Fibroblast of skin of back (primary cell): ENCODE results near the gene CARD18. TPM values are rescaled to one million over a fixed set of nuclear protein-coding genes. Genes with fewer than 3 reads are reported as not detected.

Source experiments
- DNase-seq: peaks from one replicate; pipeline ENCODE4 v3.0.0-alpha.2; 2013
- polyA plus RNA-seq, 2 experiments: library from polyadenylated mRNA; unstranded; fragments of 120-200 nt; gene quantifications; one replicate each; pipeline ENCODE4 v1.2.1, GENCODE V29; 2013; ENCODE audit not compliant: insufficient read length in 2 of 2

CARD18 gene, protein sequence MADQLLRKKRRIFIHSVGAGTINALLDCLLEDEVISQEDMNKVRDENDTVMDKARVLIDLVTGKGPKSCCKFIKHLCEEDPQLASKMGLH
- polyA plus RNA-seq (2013, experiment 1 of 2; ENCODE audit: insufficient read length) = not detected
- not detected for polyA plus RNA-seq (2013, experiment 2 of 2; ENCODE audit: insufficient read length)

DNA sequence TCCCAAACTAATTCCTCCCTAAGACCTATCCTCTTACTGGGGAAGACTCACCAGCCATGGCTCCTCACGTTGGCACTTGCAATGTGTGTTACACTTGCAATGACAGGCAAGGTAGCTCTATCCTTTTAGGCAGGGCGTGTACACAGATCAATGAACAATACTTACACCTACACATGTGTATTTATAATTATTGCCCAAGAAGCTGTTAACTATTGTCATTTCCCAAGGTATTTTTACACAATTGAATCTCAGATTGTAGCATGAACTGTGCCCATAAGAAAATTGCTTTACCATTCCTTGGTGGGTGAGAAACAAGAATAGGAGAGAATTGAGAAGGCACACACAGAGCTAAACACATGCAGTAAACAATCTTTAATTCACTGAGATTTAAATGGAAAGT lies at the start of gene CARD18:
CARD18 (minus strand) TSS at position 101 of the 400 bp plus-strand sequence; CDS start at position 58, 43 bp downstream.
- DNase-seq = no peak

GRCh38 chr11:105183987-105184386 lies 44.4 kb upstream of the CARD18 start:
- no peak for DNase-seq

DNA sequence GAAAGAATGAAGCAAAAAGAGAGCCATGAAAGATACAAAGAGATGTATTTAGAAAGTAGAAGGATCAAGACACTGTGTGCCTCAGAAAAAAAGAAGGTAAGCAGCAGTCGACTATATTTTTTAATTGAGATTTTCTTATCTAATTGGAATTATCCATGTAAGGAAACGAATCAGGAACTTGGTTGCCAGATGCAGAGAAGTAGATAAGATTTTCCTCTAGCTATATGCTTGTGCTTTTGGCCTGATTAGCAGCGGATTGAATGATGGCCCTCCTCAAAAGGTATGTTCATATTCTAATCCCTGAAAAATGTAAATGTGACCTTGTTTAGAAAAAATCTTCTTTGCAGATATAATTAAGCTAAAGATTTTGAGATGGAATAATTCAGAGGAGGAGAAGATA lies 43.9 kb upstream of the CARD18 start:
- DNase-seq = no peak

- no peak for DNase-seq
Observed at GRCh38 chr11:105181521-105181920, 42.0 kb upstream of the CARD18 start.

DNA sequence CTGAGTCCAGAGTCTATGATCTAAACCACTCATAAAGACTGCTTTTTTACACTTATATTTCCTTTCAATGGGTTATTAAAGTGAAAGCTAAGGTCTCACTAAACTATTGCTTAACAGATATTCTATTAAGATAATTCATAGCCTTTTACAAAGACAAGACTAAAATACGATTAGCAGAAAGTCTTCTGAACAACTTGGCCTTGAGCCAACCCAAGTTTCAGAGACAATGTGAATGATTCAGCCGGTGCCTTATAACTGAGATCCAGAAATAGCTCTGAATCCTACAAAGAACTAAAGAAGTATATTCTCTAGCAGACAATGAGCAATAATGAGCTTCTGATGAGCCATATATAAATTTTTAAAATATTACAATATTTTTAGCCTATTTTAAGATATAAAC lies 41.5 kb upstream of the CARD18 start:
- DNase-seq = peak; percentile 78

GRCh38 chr11:105179542-105180278 lies 40.1 kb upstream of the CARD18 start:
- no peak for DNase-seq

GRCh38 chr11:105177658-105178057 lies 38.1 kb upstream of the CARD18 start:
- DNase-seq = peak; percentile 91

GRCh38 chr11:105168457-105168856 lies 28.9 kb upstream of the CARD18 start:
- peak; percentile 46 for DNase-seq

- no peak for DNase-seq
Observed at GRCh38 chr11:105167244-105167643, 27.7 kb upstream of the CARD18 start.

DNA sequence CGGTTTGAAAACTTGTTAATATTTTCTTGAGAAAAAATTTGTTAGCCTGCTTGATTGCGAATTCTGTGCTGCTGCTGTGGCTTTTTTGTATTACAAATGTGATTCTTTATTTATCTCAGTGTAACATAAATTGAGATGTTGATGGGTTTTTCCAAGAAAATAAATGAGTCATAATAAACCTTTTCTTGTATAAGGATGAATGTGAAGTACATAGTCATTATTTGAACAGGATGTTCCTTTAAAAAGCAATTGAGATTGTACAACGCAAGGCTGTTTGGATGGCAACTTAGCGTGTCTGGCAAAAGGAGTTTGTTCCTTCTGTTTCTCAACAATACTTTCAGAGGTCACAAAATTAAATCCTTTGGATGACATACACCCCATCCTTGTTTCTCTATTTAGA lies 24.6 kb upstream of the CARD18 start:
- no peak for DNase-seq

DNA sequence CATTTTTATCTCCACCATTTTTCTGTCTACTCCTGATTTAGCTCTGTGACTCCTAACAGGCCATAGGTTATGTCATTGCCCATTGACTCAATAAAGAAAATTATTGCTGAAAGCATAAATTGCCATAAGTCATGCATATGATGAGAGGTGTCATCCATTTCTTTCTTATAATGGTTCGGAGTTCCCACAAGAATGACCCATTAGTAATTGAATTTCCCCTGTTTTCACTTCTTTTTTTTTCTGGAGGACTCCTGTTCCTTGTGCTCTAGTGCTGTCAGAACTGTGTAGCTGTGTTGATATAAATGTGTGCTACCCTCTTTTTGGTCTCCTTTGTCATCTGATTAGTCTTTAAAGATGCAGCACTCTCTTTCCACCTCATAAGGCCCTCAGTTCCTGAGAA lies 22.9 kb upstream of the CARD18 start:
- no peak for DNase-seq

DNA sequence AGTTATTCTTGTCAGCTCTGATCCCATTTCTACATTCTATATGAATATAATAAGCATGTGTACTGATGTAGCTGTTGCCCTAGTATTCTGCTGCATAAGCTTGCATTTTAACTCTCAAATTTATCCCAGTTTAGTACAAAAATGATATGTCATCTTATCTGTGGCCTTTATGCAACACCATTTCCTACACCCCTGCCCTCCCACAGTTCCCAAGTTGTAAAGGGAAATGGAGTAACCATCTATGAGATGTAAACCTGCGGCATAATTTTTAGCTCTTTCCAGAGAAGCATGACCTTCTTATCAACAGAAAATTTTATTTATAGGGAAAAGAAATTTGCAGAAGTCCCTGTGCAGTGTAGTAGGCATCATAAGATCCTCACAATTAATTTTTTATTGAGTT lies 18.9 kb upstream of the CARD18 start:
- DNase-seq = no peak

- DNase-seq = no peak
Observed at GRCh38 chr11:105156720-105157119, 17.2 kb upstream of the CARD18 start.

- no peak for DNase-seq
Observed at GRCh38 chr11:105156231-105156630, 16.7 kb upstream of the CARD18 start.

DNA sequence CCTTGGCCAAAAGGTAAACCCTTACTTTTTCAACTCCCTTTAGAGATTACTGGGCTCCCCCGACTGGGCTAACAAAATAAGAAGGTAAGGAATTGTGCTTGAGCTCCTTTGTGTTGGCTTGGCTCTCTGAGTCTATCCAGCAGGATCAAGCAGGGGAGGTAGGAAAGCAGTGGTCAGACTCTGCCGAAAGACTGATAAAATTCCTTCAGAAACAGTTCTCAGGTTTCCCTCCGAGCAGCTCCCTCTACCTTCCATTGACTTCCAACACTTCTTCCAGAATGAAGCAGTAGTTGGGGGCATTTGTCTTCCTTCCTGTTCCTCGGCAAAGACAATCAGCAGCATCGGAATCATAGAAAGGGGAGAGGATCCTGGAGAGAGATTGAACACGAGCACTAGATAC lies 16.1 kb upstream of the CARD18 start:
- no peak for DNase-seq

- DNase-seq = no peak
Observed at GRCh38 chr11:105153392-105153791, 13.8 kb upstream of the CARD18 start.

- DNase-seq = no peak
Observed at GRCh38 chr11:105152560-105152959, 13.0 kb upstream of the CARD18 start.

GRCh38 chr11:105152021-105152512 lies 12.5 kb upstream of the CARD18 start:
- peak; percentile 27 for DNase-seq

DNA sequence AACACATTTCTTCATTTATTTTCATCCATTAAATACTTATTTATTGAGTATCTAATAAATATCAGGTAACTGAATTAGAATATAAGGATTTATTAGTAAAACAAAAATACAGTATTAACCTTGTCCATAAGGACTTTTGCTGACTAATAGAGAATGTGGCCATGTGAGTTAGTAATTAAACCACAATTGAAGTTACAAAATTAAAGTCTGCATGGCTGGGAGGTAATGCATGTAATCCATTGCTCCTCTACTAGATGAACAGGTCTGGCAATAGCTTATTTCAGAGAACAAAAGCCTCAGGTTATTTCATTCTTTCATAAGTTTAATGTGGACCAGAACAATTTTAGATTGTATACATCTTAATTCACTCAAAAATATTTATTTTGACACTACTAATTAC lies 9.9 kb upstream of the CARD18 start:
- DNase-seq = no peak

- DNase-seq = no peak
Observed at GRCh38 chr11:105148241-105148640, 8.7 kb upstream of the CARD18 start.

DNA sequence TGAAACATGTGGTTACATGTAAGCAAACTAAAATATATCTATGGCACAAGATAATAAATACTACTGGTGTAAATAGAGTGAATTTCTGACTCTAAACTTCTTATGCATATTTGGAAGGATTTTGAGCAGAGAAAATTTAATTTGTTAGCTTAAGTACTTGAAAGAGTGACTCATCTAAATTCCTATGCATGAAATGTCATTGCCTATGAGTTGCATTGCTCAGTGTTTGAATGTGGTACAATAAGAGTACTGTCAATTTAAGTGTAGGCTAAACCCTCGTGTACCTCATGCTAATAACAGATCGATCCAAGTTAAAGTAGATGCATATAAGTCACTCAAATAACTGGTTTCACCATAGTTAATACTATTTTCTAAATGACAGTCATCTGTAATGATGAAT lies 5.3 kb upstream of the CARD18 start:
- DNase-seq = peak; percentile 84

GRCh38 chr11:105142167-105142566 lies 2.6 kb upstream of the CARD18 start:
- no peak for DNase-seq

- peak; percentile 46 for DNase-seq
Observed at GRCh38 chr11:105137286-105137685, 2.3 kb downstream of the CARD18 start.

DNA sequence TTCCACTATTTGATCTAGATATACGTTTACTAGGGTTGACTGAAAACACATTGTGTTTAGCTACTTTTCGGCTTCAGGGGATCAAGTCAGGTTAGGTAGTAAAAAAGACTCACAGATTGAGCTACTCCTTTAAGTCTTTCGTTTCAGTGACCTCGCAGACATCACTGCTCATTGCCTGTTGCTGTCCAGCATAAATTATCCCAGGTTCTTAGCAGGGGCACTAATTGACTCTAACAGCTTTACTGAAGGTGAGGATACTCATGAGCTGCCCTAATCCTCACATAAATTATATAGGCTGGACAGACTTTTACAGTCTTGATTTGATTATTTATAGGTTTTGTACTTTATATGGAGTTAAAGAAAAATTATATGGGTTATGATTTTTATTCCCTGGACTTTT lies 3.7 kb downstream of the CARD18 start:
- DNase-seq = no peak
